SIG-M5 treated with dmso at 0.1 percent for 504 hours (cell line): ENCODE measurements around the gene PLAC1.

Source experiments
- DNase-seq: peaks from one replicate; lab custom pipeline; 2025; ENCODE audit not compliant: unreplicated experiment; lab: John Stamatoyannopoulos, UW

PLAC1 gene

GRCh38 chrX:134632355-134632754 is 25.9 kb downstream of the PLAC1 start:
- DNase-seq: no peak

DNA sequence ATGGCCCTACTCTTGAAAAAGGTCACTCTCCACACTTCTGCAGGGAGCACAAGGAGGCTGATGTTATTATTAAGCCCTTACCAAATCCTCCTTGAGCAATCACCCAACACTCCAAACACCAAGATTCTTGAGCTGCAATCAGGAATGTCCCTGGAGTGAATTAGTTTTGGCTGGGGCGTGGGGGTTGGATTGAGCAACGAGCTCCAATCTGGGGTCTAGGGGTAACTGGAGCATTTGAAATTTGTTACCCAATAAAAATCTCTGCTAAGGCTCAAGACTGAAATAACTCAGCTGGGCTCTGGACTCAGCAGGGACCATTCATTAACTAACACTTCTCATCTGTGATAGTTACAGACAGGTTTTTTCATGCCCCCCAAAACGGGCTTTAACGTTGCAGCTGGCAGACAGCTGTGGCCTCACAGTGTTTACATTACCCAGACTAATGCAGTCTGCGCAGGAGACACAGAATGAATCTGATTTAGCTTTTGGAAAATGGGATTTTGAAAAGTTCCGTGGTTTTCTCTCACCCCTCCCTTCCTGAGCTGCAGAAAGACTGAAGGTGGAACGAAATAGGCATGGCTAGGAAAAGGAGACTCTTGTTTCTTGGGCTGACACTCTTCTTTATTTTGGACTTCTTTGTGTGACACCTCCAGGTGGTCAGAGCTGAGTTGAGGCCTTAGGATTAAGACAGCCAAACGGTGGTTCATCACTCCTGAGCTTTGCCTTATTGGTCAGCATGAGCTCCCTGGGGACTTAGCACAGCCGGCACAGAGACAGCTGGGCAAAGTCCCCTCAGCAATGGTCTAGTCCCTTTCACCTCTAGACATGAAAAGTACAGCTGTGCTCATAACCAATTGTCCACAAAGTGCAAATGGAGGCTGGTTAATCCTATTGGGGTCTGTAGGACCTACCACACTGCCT is 26.6 kb downstream of the PLAC1 start:
- DNase-seq: no peak

GRCh38 chrX:134628663-134629062 is 29.6 kb downstream of the PLAC1 start:
- DNase-seq: no peak

- no peak for DNase-seq
These were observed 31.8 kb downstream of the PLAC1 start for GRCh38 chrX:134626434-134626833.

DNA sequence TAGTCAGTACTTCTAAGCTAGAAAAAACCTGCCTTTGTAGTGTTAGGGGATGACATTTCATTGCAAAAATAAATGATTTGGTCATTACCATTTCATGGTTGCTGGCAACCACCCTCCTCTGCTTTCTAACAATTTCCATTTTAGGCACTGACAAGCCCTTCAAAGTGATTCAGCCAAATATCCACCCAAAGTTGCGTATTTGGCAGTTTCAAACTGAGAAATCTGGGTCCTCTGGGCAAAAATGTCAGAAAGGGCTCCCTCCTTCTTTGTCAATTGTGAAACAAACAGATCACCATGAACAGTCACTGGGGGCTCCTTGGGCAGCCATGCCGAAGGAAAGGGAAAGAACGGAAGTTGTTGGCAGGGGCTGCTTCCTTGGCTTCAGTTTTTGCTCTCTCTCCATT is 33.0 kb downstream of the PLAC1 start:
- DNase-seq: no peak

DNA sequence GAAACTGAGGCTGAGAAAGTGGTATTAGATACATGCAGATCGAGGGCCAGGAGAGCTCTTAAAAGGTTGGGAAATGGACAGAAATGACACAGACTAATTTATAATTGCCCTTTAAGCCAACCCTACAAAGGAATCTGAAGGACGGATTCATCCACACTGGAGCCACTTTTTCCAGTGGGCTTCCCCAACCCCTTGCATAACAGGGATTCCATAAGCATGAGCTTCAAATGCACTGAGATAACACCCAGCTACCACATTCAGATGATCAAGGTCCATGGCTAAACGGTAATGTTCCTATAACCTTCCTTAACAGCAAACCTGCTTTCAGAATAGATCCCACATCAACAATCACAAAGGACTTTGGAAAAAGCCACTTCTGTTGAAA is 34.2 kb downstream of the PLAC1 start:
- no peak for DNase-seq

- no peak for DNase-seq
These were observed 34.8 kb downstream of the PLAC1 start for GRCh38 chrX:134623293-134624045.

DNA sequence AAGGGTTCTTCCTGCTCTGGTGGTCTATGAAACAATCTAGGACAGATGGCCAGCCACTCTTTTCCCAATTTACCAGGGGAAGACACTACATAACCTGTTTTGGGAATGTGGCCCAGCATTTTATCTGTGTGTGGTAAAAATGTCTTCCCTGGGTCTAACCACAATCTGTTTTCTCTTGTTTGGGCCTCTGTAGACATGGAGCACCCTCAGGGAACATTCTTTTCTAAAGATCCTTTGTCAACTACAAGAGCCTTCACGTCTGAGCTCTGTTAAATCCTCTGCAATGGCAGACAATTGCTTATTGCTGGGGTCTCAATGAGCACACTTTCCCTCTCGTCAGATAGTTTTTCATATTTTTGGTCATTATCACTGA is 35.5 kb downstream of the PLAC1 start:
- no peak for DNase-seq

- peak; percentile 17 for DNase-seq
These were observed 36.0 kb downstream of the PLAC1 start for GRCh38 chrX:134622056-134622812.

GRCh38 chrX:134619838-134620237 is 38.4 kb downstream of the PLAC1 start:
- DNase-seq: no peak

- no peak for DNase-seq
These were observed 44.9 kb downstream of the PLAC1 start for GRCh38 chrX:134613396-134613795.

- DNase-seq: no peak
These were observed 50.1 kb downstream of the PLAC1 start for GRCh38 chrX:134608153-134608552.

DNA sequence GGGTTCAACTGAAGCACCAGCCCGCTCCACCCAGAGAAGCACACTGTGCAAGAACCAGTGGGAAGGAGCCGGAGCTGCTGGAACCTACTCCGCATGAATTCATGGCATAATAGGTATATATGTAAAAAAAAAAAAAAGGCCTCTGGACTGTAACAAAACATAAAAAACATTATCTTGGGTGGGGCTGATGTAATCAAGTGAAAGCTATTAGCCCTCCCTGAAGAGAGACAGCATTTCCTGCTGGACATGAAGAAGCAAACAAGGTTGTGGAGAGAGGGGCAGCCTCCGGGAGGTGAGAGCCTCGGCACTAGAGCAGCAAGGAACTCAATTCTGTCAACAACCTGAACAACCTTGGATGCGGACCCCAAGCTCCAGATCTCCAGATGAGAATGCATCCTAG is 50.7 kb downstream of the PLAC1 start:
- DNase-seq: no peak

GRCh38 chrX:134604701-134605311 is 53.5 kb downstream of the PLAC1 start:
- DNase-seq: no peak

DNA sequence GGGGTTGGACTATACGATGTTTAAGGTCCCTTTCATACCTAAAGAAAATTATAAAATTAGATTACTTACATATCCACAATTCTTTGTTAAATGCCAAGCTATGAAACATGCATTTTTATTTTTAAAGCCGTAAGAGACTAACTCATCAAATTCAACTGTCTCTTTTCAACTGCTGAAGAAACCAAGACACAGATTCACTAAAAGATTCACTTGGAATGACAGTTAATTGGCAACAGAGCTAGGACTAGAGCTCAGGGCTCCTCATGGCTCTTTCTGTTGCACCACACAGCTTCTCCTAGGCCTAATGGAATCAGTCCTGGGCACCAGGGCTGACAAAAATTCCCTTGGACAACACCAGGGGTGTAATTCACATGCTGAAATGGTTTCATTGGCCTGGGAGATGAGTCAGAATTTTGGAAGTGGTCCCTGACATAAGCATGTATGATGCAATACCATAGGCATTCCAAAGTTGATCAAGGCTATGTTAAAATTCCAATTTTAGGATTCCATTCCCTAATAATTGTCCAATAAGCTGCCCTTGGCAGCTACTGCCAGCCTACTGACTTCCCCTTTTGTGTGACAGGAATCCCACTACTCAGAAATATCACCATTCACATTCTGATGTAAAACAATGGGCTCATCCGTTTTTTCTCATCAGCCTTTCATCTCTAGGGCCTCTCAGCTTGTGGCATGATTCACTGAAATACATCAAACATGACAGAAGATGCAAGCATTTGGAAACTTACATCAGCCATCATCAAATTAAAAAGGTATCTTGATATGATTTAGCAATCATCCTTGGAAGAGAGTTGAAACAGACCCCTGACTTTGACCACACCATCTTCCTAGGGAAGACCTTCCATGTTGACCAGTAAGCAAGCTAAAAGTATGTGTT is 54.2 kb downstream of the PLAC1 start:
- DNase-seq: no peak

GRCh38 chrX:134602410-134602809 is 55.9 kb downstream of the PLAC1 start:
- DNase-seq: no peak

GRCh38 chrX:134601240-134601765 is 57.0 kb downstream of the PLAC1 start:
- no peak for DNase-seq

- peak; percentile 7 for DNase-seq
These were observed 57.6 kb downstream of the PLAC1 start for GRCh38 chrX:134600714-134601113.

GRCh38 chrX:134599184-134599914 is 58.9 kb downstream of the PLAC1 start:
- DNase-seq: no peak
